HL-60 (cell line): ENCODE results near the gene WT1.

Experiments
- POLR2AphosphoS5 ChIP-seq: IDR thresholded peaks from 2 replicates; pipeline ENCODE4 v1.6.1; 2012; ENCODE audit warnings: low read depth
- SPI1 ChIP-seq: IDR thresholded peaks from 2 replicates; pipeline ENCODE4 v1.6.1; 2012; ENCODE audit warnings: low read depth, mild to moderate bottlenecking, borderline replicate concordance
- TF ChIP-seq, protein P1 (sequence below): IDR thresholded peaks from one replicate; pipeline ENCODE4 v1.5.1; 2011; ENCODE audit warnings: low read length, control low read depth, inconsistent platforms; ENCODE audit not compliant: insufficient read depth
- TF ChIP-seq, protein P2 (sequence below): IDR thresholded peaks from 2 replicates; pipeline ENCODE4 v1.6.1; 2012; ENCODE audit warnings: low read depth; ENCODE audit not compliant: insufficient replicate concordance

DNA sequence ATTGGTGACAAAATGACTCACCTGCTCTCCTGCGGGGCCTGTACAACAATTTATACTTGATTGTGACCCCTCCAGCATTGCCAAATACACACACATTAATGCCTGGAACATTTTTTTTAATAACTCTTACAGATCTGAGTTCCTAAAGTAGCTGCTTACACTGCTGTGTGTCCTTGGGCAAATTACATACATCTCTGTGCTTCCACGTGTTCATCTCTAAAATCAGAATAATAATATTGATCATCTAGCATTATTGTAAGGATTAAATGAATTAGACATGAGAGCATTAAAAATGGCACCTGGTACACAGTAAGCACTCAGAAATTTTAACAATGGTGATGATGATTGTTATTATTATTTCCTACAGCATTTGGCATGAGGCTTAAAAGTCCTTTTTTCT is 21.5 kb upstream of the WT1 start:
- TF ChIP-seq SPI1 (no peak), POLR2AphosphoS5 (no peak)
- TF ChIP-seq, protein P1, sequence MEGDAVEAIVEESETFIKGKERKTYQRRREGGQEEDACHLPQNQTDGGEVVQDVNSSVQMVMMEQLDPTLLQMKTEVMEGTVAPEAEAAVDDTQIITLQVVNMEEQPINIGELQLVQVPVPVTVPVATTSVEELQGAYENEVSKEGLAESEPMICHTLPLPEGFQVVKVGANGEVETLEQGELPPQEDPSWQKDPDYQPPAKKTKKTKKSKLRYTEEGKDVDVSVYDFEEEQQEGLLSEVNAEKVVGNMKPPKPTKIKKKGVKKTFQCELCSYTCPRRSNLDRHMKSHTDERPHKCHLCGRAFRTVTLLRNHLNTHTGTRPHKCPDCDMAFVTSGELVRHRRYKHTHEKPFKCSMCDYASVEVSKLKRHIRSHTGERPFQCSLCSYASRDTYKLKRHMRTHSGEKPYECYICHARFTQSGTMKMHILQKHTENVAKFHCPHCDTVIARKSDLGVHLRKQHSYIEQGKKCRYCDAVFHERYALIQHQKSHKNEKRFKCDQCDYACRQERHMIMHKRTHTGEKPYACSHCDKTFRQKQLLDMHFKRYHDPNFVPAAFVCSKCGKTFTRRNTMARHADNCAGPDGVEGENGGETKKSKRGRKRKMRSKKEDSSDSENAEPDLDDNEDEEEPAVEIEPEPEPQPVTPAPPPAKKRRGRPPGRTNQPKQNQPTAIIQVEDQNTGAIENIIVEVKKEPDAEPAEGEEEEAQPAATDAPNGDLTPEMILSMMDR, result no peak
- TF ChIP-seq, protein P2, sequence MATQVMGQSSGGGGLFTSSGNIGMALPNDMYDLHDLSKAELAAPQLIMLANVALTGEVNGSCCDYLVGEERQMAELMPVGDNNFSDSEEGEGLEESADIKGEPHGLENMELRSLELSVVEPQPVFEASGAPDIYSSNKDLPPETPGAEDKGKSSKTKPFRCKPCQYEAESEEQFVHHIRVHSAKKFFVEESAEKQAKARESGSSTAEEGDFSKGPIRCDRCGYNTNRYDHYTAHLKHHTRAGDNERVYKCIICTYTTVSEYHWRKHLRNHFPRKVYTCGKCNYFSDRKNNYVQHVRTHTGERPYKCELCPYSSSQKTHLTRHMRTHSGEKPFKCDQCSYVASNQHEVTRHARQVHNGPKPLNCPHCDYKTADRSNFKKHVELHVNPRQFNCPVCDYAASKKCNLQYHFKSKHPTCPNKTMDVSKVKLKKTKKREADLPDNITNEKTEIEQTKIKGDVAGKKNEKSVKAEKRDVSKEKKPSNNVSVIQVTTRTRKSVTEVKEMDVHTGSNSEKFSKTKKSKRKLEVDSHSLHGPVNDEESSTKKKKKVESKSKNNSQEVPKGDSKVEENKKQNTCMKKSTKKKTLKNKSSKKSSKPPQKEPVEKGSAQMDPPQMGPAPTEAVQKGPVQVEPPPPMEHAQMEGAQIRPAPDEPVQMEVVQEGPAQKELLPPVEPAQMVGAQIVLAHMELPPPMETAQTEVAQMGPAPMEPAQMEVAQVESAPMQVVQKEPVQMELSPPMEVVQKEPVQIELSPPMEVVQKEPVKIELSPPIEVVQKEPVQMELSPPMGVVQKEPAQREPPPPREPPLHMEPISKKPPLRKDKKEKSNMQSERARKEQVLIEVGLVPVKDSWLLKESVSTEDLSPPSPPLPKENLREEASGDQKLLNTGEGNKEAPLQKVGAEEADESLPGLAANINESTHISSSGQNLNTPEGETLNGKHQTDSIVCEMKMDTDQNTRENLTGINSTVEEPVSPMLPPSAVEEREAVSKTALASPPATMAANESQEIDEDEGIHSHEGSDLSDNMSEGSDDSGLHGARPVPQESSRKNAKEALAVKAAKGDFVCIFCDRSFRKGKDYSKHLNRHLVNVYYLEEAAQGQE, result no peak
